Measurements from ENCODE around the gene PITPNM3.
A peak's percentile ranks its signal among the peaks of the same experiment; 100 is the strongest.

Gene PITPNM3

GRCh38 chr17:6463616-6464445, 92.5 kb downstream of the PITPNM3 start:
- DNase-seq (ENCODE audit: low read depth in 3 of 3), result no peak

- no peak for DNase-seq (ENCODE audit: low read depth in 3 of 3)
Observed at GRCh38 chr17:6462692-6463091, 93.7 kb downstream of the PITPNM3 start.

GRCh38 chr17:6461792-6462524, 94.4 kb downstream of the PITPNM3 start:
- DNase-seq (ENCODE audit: low read depth in 3 of 3), result peak in 1 of 3 donors; percentile 14

GRCh38 chr17:6461246-6461645, 95.1 kb downstream of the PITPNM3 start:
- no peak for DNase-seq (ENCODE audit: low read depth in 3 of 3)

DNA sequence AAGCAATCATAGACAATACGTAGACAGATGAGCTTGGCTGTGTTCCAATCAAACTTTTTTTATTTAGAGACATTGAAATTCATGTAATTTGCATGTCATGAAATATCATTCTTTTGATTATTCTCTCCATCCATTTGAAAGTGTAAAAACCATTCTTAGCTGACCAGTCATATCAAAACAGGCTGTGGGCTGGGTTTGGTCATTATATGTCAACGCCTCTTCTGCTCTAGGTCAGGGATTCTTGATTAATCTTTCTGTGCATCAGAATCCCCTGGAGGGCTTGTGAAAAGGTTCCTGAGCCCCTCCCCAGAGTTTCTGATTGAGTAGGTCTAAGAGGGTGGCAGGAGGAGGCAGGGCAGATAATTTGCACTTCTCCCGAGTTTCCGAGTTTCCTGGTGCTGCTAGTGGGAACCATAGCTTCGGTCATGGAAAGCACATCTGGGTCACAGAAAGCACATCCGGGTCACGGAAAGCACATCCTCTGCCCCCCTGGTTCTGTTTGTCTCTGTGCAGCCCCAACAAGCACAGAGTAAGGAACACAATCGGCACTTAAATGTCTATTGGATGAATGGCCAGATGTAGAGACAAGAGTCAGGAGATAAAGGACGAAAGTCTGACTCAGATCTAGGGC, 95.7 kb downstream of the PITPNM3 start:
- no peak for DNase-seq (ENCODE audit: low read depth in 3 of 3)

GRCh38 chr17:6458460-6458950, 97.8 kb downstream of the PITPNM3 start:
- no peak for DNase-seq (ENCODE audit: low read depth in 3 of 3)

GRCh38 chr17:6457688-6458459, 98.5 kb downstream of the PITPNM3 start:
- no peak for DNase-seq (ENCODE audit: low read depth in 3 of 3)

- peak in 1 of 3 donors; percentile 15 for DNase-seq (ENCODE audit: low read depth in 3 of 3)
Observed at GRCh38 chr17:6456914-6457687, 99.3 kb downstream of the PITPNM3 start.

GRCh38 chr17:6456321-6456720, 100.0 kb downstream of the PITPNM3 start:
- DNase-seq (ENCODE audit: low read depth in 3 of 3), result no peak

DNA sequence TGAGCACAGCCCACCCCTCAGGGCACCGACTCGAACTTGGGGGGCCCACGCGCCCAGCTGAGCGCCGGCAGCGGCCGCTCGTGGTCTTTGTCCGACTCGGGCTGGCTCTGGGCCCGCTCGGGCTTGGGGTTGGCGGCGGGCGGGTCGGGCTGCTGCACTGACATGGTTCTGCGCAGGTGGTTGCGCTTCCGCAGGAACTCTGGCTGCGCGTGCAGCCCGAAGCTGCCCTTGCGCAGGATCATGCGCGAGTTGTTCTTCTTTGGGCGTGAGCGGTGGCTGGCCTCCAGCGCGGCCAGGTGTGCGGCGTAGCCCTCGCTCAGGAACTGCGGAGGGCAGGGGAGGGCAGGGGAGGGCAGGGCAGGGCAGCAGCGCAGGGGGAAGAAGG, 101.0 kb downstream of the PITPNM3 start:
- no peak for DNase-seq (ENCODE audit: low read depth in 3 of 3)

DNA sequence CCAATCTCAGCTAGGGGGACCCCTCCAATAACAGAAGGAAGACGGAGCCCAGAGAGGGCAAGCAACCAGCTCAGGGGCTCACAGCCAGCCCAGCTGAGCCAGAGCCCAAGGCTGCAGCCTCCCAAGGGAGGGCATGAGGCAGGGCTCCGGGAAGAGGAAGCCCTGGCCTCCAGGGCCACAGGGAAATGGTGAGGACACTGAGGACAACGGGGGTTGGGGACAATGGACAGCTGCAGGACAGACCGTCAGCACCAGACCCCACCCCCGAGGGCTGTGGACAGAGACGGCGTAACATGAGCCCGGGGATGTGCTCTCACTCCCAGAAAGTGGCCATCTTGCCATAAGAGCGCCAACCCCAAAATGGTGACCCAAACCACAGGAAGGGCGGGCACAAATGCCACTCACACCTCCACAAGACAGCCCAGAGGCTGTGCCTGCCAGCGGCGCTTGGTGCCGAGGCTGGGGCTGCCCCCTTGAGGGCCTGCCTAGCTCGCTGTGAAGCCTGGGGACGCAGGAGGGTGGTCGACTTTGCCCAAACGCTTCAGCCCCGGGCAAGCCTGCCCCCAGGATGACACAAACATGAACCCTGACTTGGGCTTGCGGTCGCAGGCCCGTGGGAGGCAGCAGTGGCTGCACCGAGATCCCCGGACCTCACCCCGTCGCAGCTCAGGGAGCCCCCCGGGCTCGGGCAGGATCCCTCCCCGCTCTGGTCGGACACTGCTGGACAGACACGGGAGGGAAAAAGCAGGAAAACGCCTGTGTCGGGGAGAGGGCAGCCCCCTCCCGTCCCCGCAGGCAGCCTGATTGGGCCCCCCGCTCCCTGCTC, 101.6 kb downstream of the PITPNM3 start:
- DNase-seq (ENCODE audit: low read depth in 3 of 3), result no peak

- DNase-seq (ENCODE audit: low read depth in 3 of 3), result no peak
Observed at GRCh38 chr17:6453279-6454024, 102.9 kb downstream of the PITPNM3 start.

- DNase-seq (ENCODE audit: low read depth in 3 of 3), result no peak
Observed at GRCh38 chr17:6452471-6453266, 103.7 kb downstream of the PITPNM3 start.

DNA sequence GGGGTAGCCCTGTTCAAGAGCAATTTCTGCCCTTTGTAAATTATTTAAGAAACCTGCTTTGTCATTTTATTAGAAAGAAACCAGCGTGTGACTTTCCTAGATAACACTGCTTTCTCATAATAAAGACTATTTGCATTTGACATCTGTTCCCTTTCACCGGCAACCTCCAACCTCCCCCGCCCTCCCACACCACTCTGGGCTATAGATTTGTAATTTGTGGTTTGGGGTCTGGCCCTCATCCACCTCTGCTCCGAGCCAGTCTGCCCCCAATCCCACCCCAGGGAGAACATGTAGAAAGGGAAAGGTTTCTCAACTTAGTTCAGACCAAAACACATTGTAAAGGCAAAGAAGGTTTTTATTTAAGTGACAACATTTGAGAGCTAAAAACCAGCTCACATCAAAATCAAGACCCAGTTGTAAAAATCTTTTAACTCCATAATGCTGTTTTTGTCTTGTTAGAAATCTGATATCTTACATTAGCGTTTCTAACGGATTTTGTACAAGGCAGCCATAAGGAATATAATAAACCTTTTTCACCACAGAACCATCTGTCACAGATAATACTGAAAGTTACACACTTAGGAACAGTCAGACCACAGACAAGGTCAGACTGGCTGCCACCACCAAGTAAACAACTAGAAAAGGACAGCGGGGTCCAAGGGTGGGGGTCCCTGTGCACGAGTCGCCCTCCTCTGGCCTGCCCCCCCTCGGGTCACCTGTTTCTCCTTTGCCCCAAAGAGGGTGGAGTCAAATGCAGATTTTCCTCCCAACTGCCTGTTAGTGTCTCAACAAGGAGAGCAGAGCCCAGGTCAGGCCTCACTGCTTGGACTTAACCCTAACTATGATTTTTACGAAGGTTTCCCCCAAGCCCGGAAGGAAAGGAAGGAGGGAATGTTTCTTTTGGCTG, 105.2 kb downstream of the PITPNM3 start:
- no peak for DNase-seq (ENCODE audit: low read depth in 3 of 3)

DNA sequence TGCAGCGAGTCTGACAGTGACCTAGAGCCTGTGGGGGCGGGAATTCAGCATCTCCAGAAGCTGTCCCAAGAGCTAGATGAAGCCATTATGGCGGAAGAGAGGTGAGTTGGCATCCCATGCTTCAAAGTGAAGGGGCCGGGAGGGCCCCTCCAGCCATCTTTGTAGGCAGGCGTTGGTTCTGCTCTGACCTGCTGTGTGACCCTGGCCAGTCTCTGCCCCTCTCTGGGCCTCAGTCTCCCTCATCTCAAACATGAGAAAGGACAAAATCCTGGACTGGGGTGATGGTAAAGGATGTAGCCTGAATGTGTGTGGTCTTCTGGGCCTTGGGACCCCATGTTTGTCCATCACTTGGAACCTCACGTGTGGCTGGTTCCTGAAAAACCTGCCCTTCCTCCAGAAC, 107.0 kb downstream of the PITPNM3 start:
- DNase-seq (ENCODE audit: low read depth in 3 of 3), result no peak

DNA sequence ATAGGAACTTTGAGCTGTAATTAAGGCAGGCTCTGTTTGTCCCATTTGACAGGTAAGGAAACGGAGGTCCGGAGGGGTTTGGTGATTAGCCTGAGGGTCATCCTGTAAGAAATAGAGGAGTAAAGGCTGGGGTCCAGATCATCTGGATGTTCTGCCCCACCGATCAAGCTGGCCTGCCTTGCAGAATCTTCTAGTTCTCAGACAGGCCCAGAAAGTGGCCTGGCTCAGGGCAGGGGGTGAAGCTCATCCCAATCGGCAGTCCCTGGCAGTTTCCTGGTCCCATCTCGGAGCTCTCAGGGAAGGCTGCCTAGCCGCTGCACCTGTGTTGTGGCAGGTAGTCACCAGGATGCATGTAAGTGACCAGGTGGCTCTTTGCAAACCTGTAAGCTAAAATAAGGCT, 107.9 kb downstream of the PITPNM3 start:
- no peak for DNase-seq (ENCODE audit: low read depth in 3 of 3)

GRCh38 chr17:6446516-6447100, 109.7 kb downstream of the PITPNM3 start:
- DNase-seq (ENCODE audit: low read depth in 3 of 3), result no peak

All from stimulated activated CD4-positive, alpha-beta T cell treated with anti-CD3 and anti-CD28 coated beads, TNF-alpha, amount 100 ng/mL, for 48 hours (primary cell).